ENCODE data around the gene FLT3. TPM values are rescaled to one million over a fixed set of nuclear protein-coding genes. Genes with fewer than 3 reads are reported as not detected.

Gene FLT3
- total RNA-seq, 4 donors from 2014 or later = 0.57 to 4.1 (median 1.9) TPM

GRCh38 chr13:28041501-28041900 lies 58.9 kb downstream of the FLT3 start:
- TF ChIP-seq CTCF (IDR thresholded peaks at IDR 0.05; ENCODE audit: low read depth) = no peak

GRCh38 chr13:28041031-28041461 lies 59.3 kb downstream of the FLT3 start:
- no peak for TF ChIP-seq CTCF (IDR thresholded peaks at IDR 0.05; ENCODE audit: low read depth)

GRCh38 chr13:28037399-28037798 lies 63.0 kb downstream of the FLT3 start:
- TF ChIP-seq CTCF (IDR thresholded peaks at IDR 0.05; ENCODE audit: low read depth) = no peak

GRCh38 chr13:28035146-28035782 lies 65.1 kb downstream of the FLT3 start:
- no peak for TF ChIP-seq CTCF (IDR thresholded peaks at IDR 0.05; ENCODE audit: low read depth)

GRCh38 chr13:28033894-28034655 lies 66.3 kb downstream of the FLT3 start:
- TF ChIP-seq CTCF (IDR thresholded peaks at IDR 0.05; ENCODE audit: low read depth) = no peak

- TF ChIP-seq CTCF (IDR thresholded peaks at IDR 0.05; ENCODE audit: low read depth) = no peak
These were observed 68.5 kb downstream of the FLT3 start for GRCh38 chr13:28031896-28032288.

GRCh38 chr13:28031220-28031895 lies 69.0 kb downstream of the FLT3 start:
- no peak for TF ChIP-seq CTCF (IDR thresholded peaks at IDR 0.05; ENCODE audit: low read depth)
